ENCODE results near the gene RSPH6A.

DNA sequence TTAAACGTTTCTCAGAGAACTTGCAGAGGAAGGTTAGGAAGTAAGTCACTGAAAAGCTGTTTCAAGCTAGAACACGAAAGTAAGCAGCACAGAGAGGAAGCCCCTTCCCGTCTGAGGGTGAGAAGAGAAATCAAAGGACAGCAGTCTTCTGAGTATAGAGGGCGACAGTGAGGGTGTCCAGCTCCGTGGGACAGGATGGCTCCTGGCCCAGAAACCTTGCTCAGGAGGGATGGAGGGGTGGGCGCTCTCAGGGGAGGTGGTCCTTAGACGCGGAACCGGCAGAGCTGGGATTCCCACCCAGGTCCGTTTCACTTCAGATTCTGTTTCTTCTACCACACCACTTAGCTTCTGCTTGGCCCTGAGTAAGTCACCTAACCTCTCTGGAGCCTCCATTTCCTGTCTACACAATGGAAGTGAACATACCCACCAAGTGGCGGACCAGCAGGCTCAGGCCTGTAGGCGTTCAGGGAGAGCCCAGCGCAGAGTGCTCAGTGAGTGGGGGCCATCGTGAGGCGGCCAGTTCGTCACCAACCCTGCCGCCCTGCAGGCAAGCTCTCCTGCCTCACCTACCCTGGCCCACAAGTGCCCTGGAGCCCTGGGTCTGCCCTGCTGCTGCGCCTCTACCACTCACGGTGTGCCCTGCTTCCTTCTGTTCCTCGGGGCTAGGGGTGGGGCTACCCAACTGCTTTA, 5.5 kb upstream of the RSPH6A start:
- TF ChIP-seq, protein P1, sequence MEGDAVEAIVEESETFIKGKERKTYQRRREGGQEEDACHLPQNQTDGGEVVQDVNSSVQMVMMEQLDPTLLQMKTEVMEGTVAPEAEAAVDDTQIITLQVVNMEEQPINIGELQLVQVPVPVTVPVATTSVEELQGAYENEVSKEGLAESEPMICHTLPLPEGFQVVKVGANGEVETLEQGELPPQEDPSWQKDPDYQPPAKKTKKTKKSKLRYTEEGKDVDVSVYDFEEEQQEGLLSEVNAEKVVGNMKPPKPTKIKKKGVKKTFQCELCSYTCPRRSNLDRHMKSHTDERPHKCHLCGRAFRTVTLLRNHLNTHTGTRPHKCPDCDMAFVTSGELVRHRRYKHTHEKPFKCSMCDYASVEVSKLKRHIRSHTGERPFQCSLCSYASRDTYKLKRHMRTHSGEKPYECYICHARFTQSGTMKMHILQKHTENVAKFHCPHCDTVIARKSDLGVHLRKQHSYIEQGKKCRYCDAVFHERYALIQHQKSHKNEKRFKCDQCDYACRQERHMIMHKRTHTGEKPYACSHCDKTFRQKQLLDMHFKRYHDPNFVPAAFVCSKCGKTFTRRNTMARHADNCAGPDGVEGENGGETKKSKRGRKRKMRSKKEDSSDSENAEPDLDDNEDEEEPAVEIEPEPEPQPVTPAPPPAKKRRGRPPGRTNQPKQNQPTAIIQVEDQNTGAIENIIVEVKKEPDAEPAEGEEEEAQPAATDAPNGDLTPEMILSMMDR (IDR thresholded peaks at IDR 0.05) = no peak
- no peak for TF ChIP-seq ZFX (IDR thresholded peaks at IDR 0.05; ENCODE audit: borderline replicate concordance)
